HepG2 (cell line): Measurements from ENCODE around the gene HDAC10. TPM values are rescaled to one million over a fixed set of nuclear protein-coding genes. Genes with fewer than 3 reads are reported as not detected.

Source experiments
- ATAC-seq: fragments of 200-7000 bp; cut with Tn5 transposase; 3 replicates; pipeline ENCODE4 v1.9.1; 2020; ENCODE audit warnings: mild to moderate bottlenecking, moderate library complexity
- BruUV-seq: library from RNA; stranded (reverse); fragments of 400-500 nt; replicated peaks from 2 replicates; lab custom pipeline; 2021; lab: Mats Ljungman, UMichigan
- CTCF ChIA-PET: fragments of 300-600 bp; formaldehyde crosslinking; extraction: SDS; loops from one replicate; lab custom pipeline; 2021; ENCODE audit warnings: low total read pairs, inconsistent platforms, low intra/inter-chr PET ratio; lab: Yijun Ruan, JAX
- POLR2A ChIA-PET: fragments of 350-600 bp; sonication (Branson Sonifier 250); formaldehyde crosslinking; loops from one replicate; lab custom pipeline; 2020; ENCODE audit warnings: antibody characterized with exemption, inconsistent platforms; lab: Yijun Ruan, JAX
- DNase-seq: peaks from one replicate; pipeline ENCODE4 v3.0.0-alpha.2; 2015; ENCODE audit warnings: low spot score
- FAIRE-seq: peaks from 3 replicates; lab custom pipeline; 2011; peaks lifted over from hg19 to GRCh38; lab: Jason Lieb, UNC
- H2AFZ ChIP-seq: one replicate; pipeline ENCODE4 v1.6.1; 2011; ENCODE audit warnings: low read length, inconsistent platforms
- H3K27ac ChIP-seq: fragments of 300-600 bp; 3 replicates; pipeline ENCODE4 v1.8.0; 2011; ENCODE audit warnings: mixed run types, mild to moderate bottlenecking, mixed read lengths, low read length, inconsistent platforms; ENCODE audit not compliant: insufficient read depth; ENCODE audit errors: extremely low read length
- H3K27me3 ChIP-seq, 2 experiments: fragments of 200-600 bp in 1 of 2; 2 replicates in 1 of 2; 3 replicates in 1 of 2; pipeline versions ENCODE4 v1.6.0 to v1.8.0; 2011; ENCODE audit warnings: low read length in 2 of 2, mild to moderate bottlenecking in 2 of 2, moderate library complexity in 2 of 2, inconsistent platforms in 1 of 2; ENCODE audit not compliant: insufficient read depth in 2 of 2, control insufficient read depth in 1 of 2
- H3K36me3 ChIP-seq, 2 experiments: fragments of 200-600 bp in 1 of 2; replicated peaks in 1 of 2; 2 replicates in 1 of 2; 3 replicates in 1 of 2; pipeline versions ENCODE4 v1.5.1 to v1.8.0; 2011; ENCODE audit warnings: low read length in 2 of 2, inconsistent platforms in 1 of 2; ENCODE audit not compliant: insufficient read depth in 2 of 2, control insufficient read depth in 1 of 2
- H3K4me1 ChIP-seq: 2 replicates; pipeline ENCODE4 v1.5.1; 2012; ENCODE audit warnings: low read length, inconsistent platforms; ENCODE audit not compliant: insufficient read depth
- H3K4me2 ChIP-seq: 2 replicates; pipeline ENCODE4 v1.6.0; 2011; ENCODE audit warnings: low read depth, low read length, inconsistent platforms
- H3K4me3 ChIP-seq, 3 experiments: fragments of 200-600 bp in 1 of 3; sonication (generic), shearing (Covaris generic) in 1 of 3; replicated peaks in 1 of 3; 2 replicates each; pipeline ENCODE4 v1.5.1; 2011 to 2016; ENCODE audit warnings: low read length in 3 of 3, inconsistent platforms in 2 of 3, low read depth in 2 of 3, mild to moderate bottlenecking in 2 of 3, control low read depth in 1 of 3, mixed read lengths in 1 of 3; ENCODE audit not compliant: insufficient read depth in 1 of 3
- H3K79me2 ChIP-seq: one replicate; pipeline ENCODE4 v1.6.1; 2011; ENCODE audit warnings: low read length, inconsistent platforms; ENCODE audit not compliant: insufficient read depth
- H3K9ac ChIP-seq: 2 replicates; pipeline ENCODE4 v1.6.0; 2011; ENCODE audit warnings: mild to moderate bottlenecking, low read depth, low read length, inconsistent platforms; ENCODE audit not compliant: insufficient read depth
- H3K9me3 ChIP-seq: 2 replicates; pipeline ENCODE4 v1.5.1; 2012; ENCODE audit warnings: mild to moderate bottlenecking, low read length
- H4K20me1 ChIP-seq: 2 replicates; pipeline ENCODE4 v1.6.0; 2011; ENCODE audit warnings: inconsistent platforms, mild to moderate bottlenecking, low read length, moderate library complexity; ENCODE audit not compliant: insufficient read depth
- ADNP ChIP-seq: sonication (generic); formaldehyde crosslinking; IDR thresholded peaks from 2 replicates; pipeline ENCODE4 v1.4.0; 2020; ENCODE audit warnings: missing genetic modification reagents
- AGO2 ChIP-seq: fragments of 200-400 bp; formaldehyde crosslinking; optimal IDR thresholded peaks from 2 replicates; pipeline ENCODE3; 2017; ENCODE audit warnings: mild to moderate bottlenecking, low read depth, low read length, moderate library complexity
- ELF4 ChIP-seq: sonication (generic); formaldehyde crosslinking; IDR thresholded peaks from 2 replicates; pipeline ENCODE4 v1.5.0; 2020; ENCODE audit warnings: missing genetic modification reagents, mild to moderate bottlenecking, moderate library complexity, borderline replicate concordance
- IRX3 ChIP-seq: sonication (generic); formaldehyde crosslinking; IDR thresholded peaks from 2 replicates; pipeline ENCODE4 v1.8.1; 2023; ENCODE audit warnings: mild to moderate bottlenecking, low read depth, missing genetic modification reagents, borderline replicate concordance
- JUND ChIP-seq: sonication (generic); formaldehyde crosslinking; IDR thresholded peaks from 2 replicates; pipeline ENCODE4 v1.8.0; 2022; ENCODE audit warnings: mild to moderate bottlenecking, missing genetic modification reagents
- KLF16 ChIP-seq, 2 experiments: sonication (generic) in 1 of 2; formaldehyde crosslinking in 1 of 2; IDR thresholded peaks; 2 replicates each; pipeline versions ENCODE4 v1.6.1 to v1.8.0; 2016 to 2023; ENCODE audit warnings: missing genetic modification reagents in 2 of 2, missing compliant biosample characterization in 1 of 2
- MED8 ChIP-seq: sonication (generic); formaldehyde crosslinking; IDR thresholded peaks from 2 replicates; pipeline ENCODE4 v1.8.1; 2023; ENCODE audit warnings: mild to moderate bottlenecking, missing genetic modification reagents; ENCODE audit not compliant: insufficient replicate concordance
- MXD4 ChIP-seq: IDR thresholded peaks from 2 replicates; pipeline ENCODE4 v1.6.1; 2016; ENCODE audit warnings: mild to moderate bottlenecking, missing biosample characterization, missing genetic modification reagents
- PHF21A ChIP-seq: sonication (generic); formaldehyde crosslinking; IDR thresholded peaks from 2 replicates; pipeline ENCODE4 v1.5.0; 2020; ENCODE audit warnings: mild to moderate bottlenecking, missing genetic modification reagents
- POLR2A ChIP-seq, 2 experiments: IDR thresholded peaks; 2 replicates each; pipeline ENCODE4 v1.6.1; 2011; ENCODE audit warnings: low read depth in 2 of 2, low read length in 2 of 2, mild to moderate bottlenecking in 1 of 2, moderate library complexity in 1 of 2; ENCODE audit not compliant: insufficient read depth in 1 of 2
- POLR2G ChIP-seq: fragments of 200-400 bp; formaldehyde crosslinking; IDR thresholded peaks from 2 replicates; pipeline ENCODE4 v1.6.1; 2018; ENCODE audit warnings: mild to moderate bottlenecking, low read depth, low read length, moderate library complexity
- RARA ChIP-seq: IDR thresholded peaks from 2 replicates; pipeline ENCODE4 v1.6.1; 2016; ENCODE audit warnings: missing genetic modification reagents, missing compliant biosample characterization
- RBFOX2 ChIP-seq: fragments of 200-400 bp; formaldehyde crosslinking; IDR thresholded peaks from 2 replicates; pipeline ENCODE4 v1.6.1; 2017; ENCODE audit warnings: low read depth, mild to moderate bottlenecking, low read length
- REXO4 ChIP-seq: sonication (generic); formaldehyde crosslinking; IDR thresholded peaks from 2 replicates; pipeline ENCODE4 v1.8.0; 2022; ENCODE audit warnings: missing genetic modification reagents, mild to moderate bottlenecking, borderline replicate concordance
- RFXANK ChIP-seq: IDR thresholded peaks from 2 replicates; pipeline ENCODE4 v1.6.1; 2016
- SALL1 ChIP-seq: sonication (generic); formaldehyde crosslinking; IDR thresholded peaks from 2 replicates; pipeline ENCODE4 v1.8.0; 2022; ENCODE audit warnings: mild to moderate bottlenecking, missing genetic modification reagents
- SP2 ChIP-seq: sonication (generic); formaldehyde crosslinking; IDR thresholded peaks from 2 replicates; pipeline ENCODE4 v1.5.1; 2020; ENCODE audit warnings: mild to moderate bottlenecking, missing genetic modification reagents
- ZBTB38 ChIP-seq: sonication (generic); formaldehyde crosslinking; IDR thresholded peaks from 2 replicates; pipeline ENCODE4 v1.5.1; 2020; ENCODE audit warnings: mild to moderate bottlenecking, missing genetic modification reagents
- ZNF20 ChIP-seq: sonication (generic); formaldehyde crosslinking; IDR thresholded peaks from 2 replicates; pipeline ENCODE4 v1.4.0; 2020; ENCODE audit warnings: mild to moderate bottlenecking, moderate library complexity, missing genetic modification reagents
- ZNF335 ChIP-seq: sonication (generic); formaldehyde crosslinking; IDR thresholded peaks from 2 replicates; pipeline ENCODE4 v1.4.0; 2020; ENCODE audit warnings: missing genetic modification reagents
- ZNF414 ChIP-seq: sonication (generic); formaldehyde crosslinking; IDR thresholded peaks from 2 replicates; pipeline ENCODE4 v1.5.0; 2020; ENCODE audit warnings: missing genetic modification reagents
- ZNF597 ChIP-seq: sonication (generic); formaldehyde crosslinking; IDR thresholded peaks from 2 replicates; pipeline ENCODE4 v1.5.0; 2020; ENCODE audit warnings: missing genetic modification reagents
- ZNF749 ChIP-seq: sonication (generic); formaldehyde crosslinking; IDR thresholded peaks from 2 replicates; pipeline ENCODE4 v1.8.0; 2022; ENCODE audit warnings: mild to moderate bottlenecking, missing genetic modification reagents, moderate library complexity, borderline replicate concordance
- WGBS: methylation state at CpG from one replicate; pipeline ENCODE4 v1.1.6; 2017; ENCODE audit warnings: low lambda C conversion rate; 5-methylcytosine and 5-hydroxymethylcytosine counted together
- in situ Hi-C: cut with HindIII; loops from 2 replicates; pipeline ENCODE4 v1.10.0; 2017; ENCODE audit warnings: low pct_unique_long_range_greater_than_20kb; ENCODE audit not compliant: extremely low pct_ligation_motif_present
- intact Hi-C: fragments of 100-400 bp; cut with micrococcal nuclease; formaldehyde crosslinking; loops from one replicate; pipeline ENCODE4 v1.10.0; 2022; ENCODE audit not compliant: unreplicated experiment
- polyA plus RNA-seq, 8 experiments: library from polyadenylated mRNA; depleted of rRNA in 3 of 8; stranded (reverse) in 7 of 8; unstranded in 1 of 8; fragments of >200 nt; fragmentation: Illumina TruSeq in 4 of 8; extraction: Trizol in 4 of 8; gene quantifications; 2 replicates each; pipeline versions ENCODE4 v1.2.1 to v1.2.3, GENCODE V29; 2011 to 2016; ENCODE audit warnings: low read depth in 4 of 8, missing spikeins in 1 of 8, mixed read lengths in 1 of 8; ENCODE audit not compliant: insufficient read depth in 1 of 8
- total RNA-seq, 5 experiments: library from RNA; depleted of rRNA; stranded (reverse); fragments of >200 nt; fragmentation: Illumina TruSeq; extraction: Trizol; gene quantifications; 2 replicates each; pipeline ENCODE4 v1.2.3, GENCODE V29; 2016; ENCODE audit warnings: low read depth in 1 of 5
- TF ChIP-seq, protein P1 (sequence below): sonication (generic); formaldehyde crosslinking; IDR thresholded peaks from 2 replicates; pipeline ENCODE4 v1.8.0; 2022; ENCODE audit warnings: low read depth, missing genetic modification reagents

The HDAC10 gene
- total and polyA plus RNA-seq, 2 of the 13 experiments (the other 11 are each of a cell fraction or from before 2014, with no cell fraction given) = 13.9 to 14.9 TPM

GRCh38 chr22:50216684-50217520, 34.2 kb downstream of the HDAC10 start:
- Histone ChIP-seq H2AFZ (no peak overlapping the region), H3K4me2 (no peak overlapping the region), H3K4me1 (no peaks in the 10 kb centered on the region), H3K9me3 (no peaks in the 10 kb centered on the region), H3K27ac (no peak overlapping the region), H3K79me2 (peaks cover 19% of the 10 kb centered on the region), H4K20me1 (peaks cover 5% of the 10 kb centered on the region; the same call in 1 of the 2 replicates), H3K9ac (no peak overlapping the region), H3K4me3 (no peak overlapping the region), H3K36me3 (peaks cover 18 to 70% of the 10 kb centered on the region in 2 experiments; a peak in 4 of 5 replicates), H3K27me3 (no peaks in the 10 kb centered on the region)
- POLR2A ChIA-PET = no interaction called here
- no peak for ATAC-seq
- no peak for DNase-seq
- no TSS peak for BruUV-seq
- in situ Hi-C loops (no loop called here), intact Hi-C loops (no loop called here)
- CTCF ChIA-PET = no interaction called here
- FAIRE-seq = no peak
- 96% methylated on average over 14 of the region's 57 CpGs for WGBS
- TF ChIP-seq POLR2G (peak; percentile 38), ZNF335 (CRISPR knock-in tag) (no peak), KLF16 (CRISPR knock-in tag; IDR thresholded peaks at IDR 0.05) (no peak), ADNP (CRISPR knock-in tag) (no peak), IRX3 (CRISPR knock-in tag) (no peak), PHF21A (CRISPR knock-in tag) (no peak), RARA (CRISPR knock-in tag) (no peak), ZNF749 (CRISPR knock-in tag) (no peak), AGO2 (peak; percentile 92), MXD4 (no peak), ZNF20 (CRISPR knock-in tag) (no peak), REXO4 (CRISPR knock-in tag) (no peak), SALL1 (CRISPR knock-in tag) (no peak), SP2 (no peak), POLR2A (IDR thresholded peaks at IDR 0.05; ENCODE audit: insufficient read depth in 1 of 2, low read depth in 2 of 2, low read length in 2 of 2) (peak in 1 of 2 experiments; percentile 1; a peak in 1 of 4 replicates), MED8 (CRISPR knock-in tag) (peak; percentile 48), RBFOX2 (peak; percentile 38; the same call in 1 of the 2 replicates), ELF4 (CRISPR knock-in tag) (no peak), ZNF597 (CRISPR knock-in tag) (no peak), ZBTB38 (CRISPR knock-in tag) (no peak), JUND (no peak), ZNF414 (CRISPR knock-in tag) (no peak), RFXANK (no peak)
- TF ChIP-seq, protein P1, sequence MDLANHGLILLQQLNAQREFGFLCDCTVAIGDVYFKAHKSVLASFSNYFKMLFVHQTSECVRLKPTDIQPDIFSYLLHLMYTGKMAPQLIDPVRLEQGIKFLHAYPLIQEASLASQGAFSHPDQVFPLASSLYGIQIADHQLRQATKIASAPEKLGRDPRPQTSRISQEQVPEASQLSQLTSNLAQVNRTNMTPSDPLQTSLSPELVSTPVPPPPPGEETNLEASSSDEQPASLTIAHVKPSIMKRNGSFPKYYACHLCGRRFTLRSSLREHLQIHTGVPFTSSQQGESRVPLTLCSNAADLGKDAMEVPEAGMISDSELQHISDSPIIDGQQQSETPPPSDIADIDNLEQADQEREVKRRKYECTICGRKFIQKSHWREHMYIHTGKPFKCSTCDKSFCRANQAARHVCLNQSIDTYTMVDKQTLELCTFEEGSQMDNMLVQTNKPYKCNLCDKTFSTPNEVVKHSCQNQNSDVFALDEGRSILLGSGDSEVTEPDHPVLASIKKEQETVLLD (CRISPR knock-in tag) = no peak
